HepG2 (cell line): Measurements from ENCODE around the gene CLASP1.

Experiments used
- SMAD1 ChIP-seq: sonication (generic); formaldehyde crosslinking; IDR thresholded peaks from 2 replicates; pipeline ENCODE4 v1.4.0; 2020; ENCODE audit warnings: missing genetic modification reagents, low read depth, mild to moderate bottlenecking, borderline replicate concordance
- ZNF335 ChIP-seq: sonication (generic); formaldehyde crosslinking; IDR thresholded peaks from 2 replicates; pipeline ENCODE4 v1.4.0; 2020; ENCODE audit warnings: missing genetic modification reagents
- TF ChIP-seq, protein P1 (sequence below): sonication (generic); formaldehyde crosslinking; IDR thresholded peaks from 2 replicates; pipeline ENCODE4 v1.5.0; 2020; ENCODE audit warnings: mild to moderate bottlenecking, missing genetic modification reagents, moderate library complexity

DNA sequence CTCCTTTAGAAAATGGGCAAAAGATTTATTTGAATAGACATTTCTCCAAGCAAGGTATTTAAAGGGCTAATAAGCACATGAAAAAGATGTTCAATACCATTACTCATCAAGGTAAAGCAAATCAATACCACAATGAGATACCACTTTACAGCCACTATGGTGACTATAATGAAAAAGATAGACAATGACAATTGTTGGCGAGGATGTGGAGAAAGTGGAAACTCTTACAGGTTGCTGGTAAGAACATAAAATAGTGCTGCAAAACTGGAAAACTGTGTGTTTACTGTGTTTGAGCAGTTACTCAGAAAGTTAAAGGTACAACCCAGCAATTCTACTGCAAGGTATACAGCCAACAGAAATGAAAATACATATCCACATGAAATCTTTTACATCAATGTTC is 150.5 kb downstream of the CLASP1 start:
- no peak for TF ChIP-seq SMAD1 (CRISPR knock-in tag)
- TF ChIP-seq, protein P1, sequence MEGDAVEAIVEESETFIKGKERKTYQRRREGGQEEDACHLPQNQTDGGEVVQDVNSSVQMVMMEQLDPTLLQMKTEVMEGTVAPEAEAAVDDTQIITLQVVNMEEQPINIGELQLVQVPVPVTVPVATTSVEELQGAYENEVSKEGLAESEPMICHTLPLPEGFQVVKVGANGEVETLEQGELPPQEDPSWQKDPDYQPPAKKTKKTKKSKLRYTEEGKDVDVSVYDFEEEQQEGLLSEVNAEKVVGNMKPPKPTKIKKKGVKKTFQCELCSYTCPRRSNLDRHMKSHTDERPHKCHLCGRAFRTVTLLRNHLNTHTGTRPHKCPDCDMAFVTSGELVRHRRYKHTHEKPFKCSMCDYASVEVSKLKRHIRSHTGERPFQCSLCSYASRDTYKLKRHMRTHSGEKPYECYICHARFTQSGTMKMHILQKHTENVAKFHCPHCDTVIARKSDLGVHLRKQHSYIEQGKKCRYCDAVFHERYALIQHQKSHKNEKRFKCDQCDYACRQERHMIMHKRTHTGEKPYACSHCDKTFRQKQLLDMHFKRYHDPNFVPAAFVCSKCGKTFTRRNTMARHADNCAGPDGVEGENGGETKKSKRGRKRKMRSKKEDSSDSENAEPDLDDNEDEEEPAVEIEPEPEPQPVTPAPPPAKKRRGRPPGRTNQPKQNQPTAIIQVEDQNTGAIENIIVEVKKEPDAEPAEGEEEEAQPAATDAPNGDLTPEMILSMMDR (CRISPR knock-in tag): no peak
- no peak for TF ChIP-seq ZNF335 (CRISPR knock-in tag)
